A549 (cell line): Measurements from ENCODE around the gene RHOF. TPM values are rescaled to one million over a fixed set of nuclear protein-coding genes. Genes with fewer than 3 reads are reported as not detected.

ENCODE experiments used
- BHLHE40 ChIP-seq: IDR thresholded peaks from 2 replicates; pipeline ENCODE4 v1.6.1; 2012; ENCODE audit warnings: low read depth, low read length, inconsistent platforms
- CBX2 ChIP-seq: fragments of 200-600 bp; sonication (generic); IDR thresholded peaks from 2 replicates; pipeline ENCODE4 v1.6.1; 2016; ENCODE audit warnings: low read depth, mild to moderate bottlenecking, borderline replicate concordance
- CEBPB ChIP-seq, 2 experiments: fragments of >200 bp in 1 of 2; sonication (Bioruptor Twin) in 1 of 2; formaldehyde crosslinking in 1 of 2; IDR thresholded peaks; 2 replicates each; pipeline ENCODE4 v1.6.1; 2012 to 2016
- CHD2 ChIP-seq: fragments of 150-350 bp; IDR thresholded peaks from 2 replicates; pipeline ENCODE4 v1.6.1; 2014; ENCODE audit warnings: low read length; ENCODE audit not compliant: partially characterized antibody
- CHD4 ChIP-seq: fragments of 200-600 bp; sonication (generic); IDR thresholded peaks from 2 replicates; pipeline ENCODE4 v1.6.1; 2016; ENCODE audit warnings: antibody characterized with exemption, mild to moderate bottlenecking, borderline replicate concordance
- EHF ChIP-seq: fragments of 250-450 bp; sonication (Bioruptor Pico); IDR thresholded peaks from 2 replicates; pipeline ENCODE4 v1.5.0; 2020; ENCODE audit warnings: mild to moderate bottlenecking
- EP300 ChIP-seq, 2 experiments: fragments of >200 bp; sonication (Bioruptor Twin); formaldehyde crosslinking; IDR thresholded peaks; 2 replicates in 1 of 2; 3 replicates in 1 of 2; pipeline ENCODE4 v1.6.1; 2016 to 2017
- ESRRA ChIP-seq: fragments of 150-350 bp; IDR thresholded peaks from 2 replicates; pipeline ENCODE4 v1.6.1; 2014; ENCODE audit warnings: mild to moderate bottlenecking, low read length, borderline replicate concordance
- FOSL2 ChIP-seq, 2 experiments: fragments of 450-650 bp in 1 of 2; fragments of >200 bp in 1 of 2; sonication (Bioruptor Twin) in 1 of 2; formaldehyde crosslinking; IDR thresholded peaks; 2 replicates each; pipeline versions ENCODE4 v1.5.0 to v1.6.1; 2016 to 2020; ENCODE audit warnings: mild to moderate bottlenecking in 1 of 2, moderate library complexity in 1 of 2
- GATA3 ChIP-seq: IDR thresholded peaks from 2 replicates; pipeline ENCODE4 v1.6.1; 2012; ENCODE audit warnings: borderline replicate concordance
- HOXB13 ChIP-seq: fragments of 250-450 bp; sonication (Bioruptor Pico); IDR thresholded peaks from 2 replicates; pipeline ENCODE4 v1.5.0; 2020; ENCODE audit warnings: low read depth, mild to moderate bottlenecking, moderate library complexity
- HOXB5 ChIP-seq: fragments of 250-450 bp; sonication (Bioruptor Pico); IDR thresholded peaks from 2 replicates; pipeline ENCODE4 v1.5.0; 2020; ENCODE audit warnings: mild to moderate bottlenecking, moderate library complexity
- KDM1A ChIP-seq: fragments of 200-600 bp; sonication (generic); IDR thresholded peaks from 2 replicates; pipeline ENCODE4 v1.6.1; 2016; ENCODE audit warnings: low read depth, mild to moderate bottlenecking
- KDM5A ChIP-seq: fragments of 200-600 bp; sonication (generic); IDR thresholded peaks from 2 replicates; pipeline ENCODE4 v1.6.1; 2016; ENCODE audit warnings: antibody characterized with exemption, mild to moderate bottlenecking
- MAFK ChIP-seq: fragments of 450-650 bp; IDR thresholded peaks from 2 replicates; pipeline ENCODE4 v1.6.1; 2014; ENCODE audit not compliant: partially characterized antibody
- MAX ChIP-seq: IDR thresholded peaks from 2 replicates; pipeline ENCODE4 v1.6.1; 2012
- NFE2L2 ChIP-seq: fragments of 150-350 bp; conservative IDR thresholded peaks from 2 replicates; pipeline ENCODE4 v1.6.1; 2014; ENCODE audit warnings: low read length
- NPAS2 ChIP-seq: fragments of 250-450 bp; sonication (Bioruptor Pico); IDR thresholded peaks from 2 replicates; pipeline ENCODE4 v1.8.0; 2022; ENCODE audit warnings: mild to moderate bottlenecking, moderate library complexity, borderline replicate concordance
- RAD21 ChIP-seq, 2 experiments: fragments of >200 bp in 1 of 2; sonication (Bioruptor Twin) in 1 of 2; formaldehyde crosslinking in 1 of 2; IDR thresholded peaks in 1 of 2; conservative IDR thresholded peaks in 1 of 2; 2 replicates in 1 of 2; 3 replicates in 1 of 2; pipeline ENCODE4 v1.6.1; 2012 to 2018; ENCODE audit warnings: inconsistent platforms in 1 of 2
- RNF2 ChIP-seq: fragments of 200-600 bp; sonication (generic); IDR thresholded peaks from 2 replicates; pipeline ENCODE4 v1.6.1; 2016; ENCODE audit warnings: low read depth, mild to moderate bottlenecking, antibody characterized with exemption, moderate library complexity, borderline replicate concordance
- SMC3 ChIP-seq: fragments of >200 bp; sonication (Bioruptor Twin); formaldehyde crosslinking; IDR thresholded peaks from 3 replicates; pipeline ENCODE4 v1.6.1; 2018; ENCODE audit warnings: inconsistent platforms
- TFCP2L1 ChIP-seq: fragments of 250-450 bp; sonication (Bioruptor Pico); IDR thresholded peaks from 2 replicates; pipeline ENCODE4 v1.5.0; 2021; ENCODE audit warnings: mild to moderate bottlenecking
- ZC3H11A ChIP-seq: fragments of 450-650 bp; IDR thresholded peaks from 2 replicates; pipeline ENCODE4 v1.6.1; 2014; ENCODE audit warnings: antibody characterized with exemption, mild to moderate bottlenecking
- ZNF302 ChIP-seq: fragments of 250-450 bp; sonication (Bioruptor Pico); IDR thresholded peaks from 2 replicates; pipeline ENCODE4 v1.9.0; 2021; ENCODE audit warnings: inconsistent platforms, mild to moderate bottlenecking, moderate library complexity
- polyA plus RNA-seq, 4 experiments: library from polyadenylated mRNA; depleted of rRNA in 3 of 4; stranded (reverse); fragments of >200 nt; fragmentation: RNase III in 1 of 4; extraction: RNeasy Plus Mini Kit Qiagen cat#74134 plus additional on column Dnase treatment in 1 of 4; gene quantifications; 2 replicates in 3 of 4; 3 replicates in 1 of 4; pipeline ENCODE4 v1.2.3, GENCODE V29; 2011 to 2017
- TF ChIP-seq, protein P1 (sequence below): fragments of >200 bp; sonication (Bioruptor Twin); formaldehyde crosslinking; IDR thresholded peaks from 2 replicates; pipeline ENCODE4 v1.6.1; 2016
- TF ChIP-seq, protein P2 (sequence below): fragments of >200 bp; sonication (Bioruptor Twin); formaldehyde crosslinking; IDR thresholded peaks from 3 replicates; pipeline ENCODE4 v1.6.1; 2016
- TF ChIP-seq, protein P3 (sequence below): fragments of >200 bp; sonication (Bioruptor Twin); formaldehyde crosslinking; IDR thresholded peaks from 3 replicates; pipeline ENCODE4 v1.5.1; 2016
- TF ChIP-seq, protein P4 (sequence below): fragments of 450-650 bp; IDR thresholded peaks from 2 replicates; pipeline ENCODE4 v1.6.1; 2014; ENCODE audit warnings: antibody characterized with exemption
- TF ChIP-seq, protein P5 (sequence below): fragments of 200-600 bp; sonication (generic); IDR thresholded peaks from 2 replicates; pipeline ENCODE4 v1.6.1; 2016; ENCODE audit warnings: antibody characterized with exemption, mild to moderate bottlenecking, moderate library complexity
- TF ChIP-seq, protein P6 (sequence below): fragments of 150-350 bp; IDR thresholded peaks from 2 replicates; pipeline ENCODE4 v1.6.1; 2014; ENCODE audit warnings: low read depth, mild to moderate bottlenecking, low read length

Gene RHOF
- polyA plus RNA-seq, 2 of the 4 experiments (the other 2 are of a cell fraction): 47.1 to 52.3 TPM

GRCh38 chr12:121793838-121794533, 498 bp upstream of the RHOF start (continued):
- TF ChIP-seq EHF (CRISPR knock-in tag) (no peak; the same call in 1 of the 2 replicates), CBX2 (no peak), GATA3 (no peak; the same call in 1 of the 2 replicates), NFE2L2 (no peak), KDM1A (no peak), TFCP2L1 (CRISPR knock-in tag) (no peak), NPAS2 (CRISPR knock-in tag) (0 out of 2 replicates have a peak, but pooled peaks have one; percentile 25), FOSL2 (IDR thresholded peaks at IDR 0.05) (no peak), FOSL2 (CRISPR knock-in tag; IDR thresholded peaks at IDR 0.05) (peak; percentile 49; the same call in 1 of the 2 replicates), MAFK (no peak), CEBPB (IDR thresholded peaks at IDR 0.05) (no peak), BHLHE40 (peak; percentile 28; the same call in 1 of the 2 replicates), MAX (peak; percentile 98), CHD4 (peak; percentile 72; the same call in 1 of the 2 replicates), CHD2 (no peak), ESRRA (no peak), HOXB5 (peak; percentile 79; the same call in 1 of the 2 replicates), EP300 (IDR thresholded peaks at IDR 0.05) (no peak), HOXB13 (CRISPR knock-in tag) (peak; percentile 77; the same call in 1 of the 2 replicates), KDM5A (no peak), RNF2 (no peak), ZC3H11A (no peak), SMC3 (peak; percentile 98), ZNF302 (no peak), RAD21 (conservative IDR thresholded peaks at IDR 0.05 in 1 of 2, IDR thresholded peaks at IDR 0.05 in 1 of 2) (peak; percentile 94 to 98)
- TF ChIP-seq, protein P1, sequence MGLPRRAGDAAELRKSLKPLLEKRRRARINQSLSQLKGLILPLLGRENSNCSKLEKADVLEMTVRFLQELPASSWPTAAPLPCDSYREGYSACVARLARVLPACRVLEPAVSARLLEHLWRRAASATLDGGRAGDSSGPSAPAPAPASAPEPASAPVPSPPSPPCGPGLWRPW: no peak
- TF ChIP-seq, protein P2, sequence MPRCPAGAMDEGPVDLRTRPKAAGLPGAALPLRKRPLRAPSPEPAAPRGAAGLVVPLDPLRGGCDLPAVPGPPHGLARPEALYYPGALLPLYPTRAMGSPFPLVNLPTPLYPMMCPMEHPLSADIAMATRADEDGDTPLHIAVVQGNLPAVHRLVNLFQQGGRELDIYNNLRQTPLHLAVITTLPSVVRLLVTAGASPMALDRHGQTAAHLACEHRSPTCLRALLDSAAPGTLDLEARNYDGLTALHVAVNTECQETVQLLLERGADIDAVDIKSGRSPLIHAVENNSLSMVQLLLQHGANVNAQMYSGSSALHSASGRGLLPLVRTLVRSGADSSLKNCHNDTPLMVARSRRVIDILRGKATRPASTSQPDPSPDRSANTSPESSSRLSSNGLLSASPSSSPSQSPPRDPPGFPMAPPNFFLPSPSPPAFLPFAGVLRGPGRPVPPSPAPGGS: peak; percentile 6; the same call in 1 of the 3 replicates
- TF ChIP-seq, protein P3, sequence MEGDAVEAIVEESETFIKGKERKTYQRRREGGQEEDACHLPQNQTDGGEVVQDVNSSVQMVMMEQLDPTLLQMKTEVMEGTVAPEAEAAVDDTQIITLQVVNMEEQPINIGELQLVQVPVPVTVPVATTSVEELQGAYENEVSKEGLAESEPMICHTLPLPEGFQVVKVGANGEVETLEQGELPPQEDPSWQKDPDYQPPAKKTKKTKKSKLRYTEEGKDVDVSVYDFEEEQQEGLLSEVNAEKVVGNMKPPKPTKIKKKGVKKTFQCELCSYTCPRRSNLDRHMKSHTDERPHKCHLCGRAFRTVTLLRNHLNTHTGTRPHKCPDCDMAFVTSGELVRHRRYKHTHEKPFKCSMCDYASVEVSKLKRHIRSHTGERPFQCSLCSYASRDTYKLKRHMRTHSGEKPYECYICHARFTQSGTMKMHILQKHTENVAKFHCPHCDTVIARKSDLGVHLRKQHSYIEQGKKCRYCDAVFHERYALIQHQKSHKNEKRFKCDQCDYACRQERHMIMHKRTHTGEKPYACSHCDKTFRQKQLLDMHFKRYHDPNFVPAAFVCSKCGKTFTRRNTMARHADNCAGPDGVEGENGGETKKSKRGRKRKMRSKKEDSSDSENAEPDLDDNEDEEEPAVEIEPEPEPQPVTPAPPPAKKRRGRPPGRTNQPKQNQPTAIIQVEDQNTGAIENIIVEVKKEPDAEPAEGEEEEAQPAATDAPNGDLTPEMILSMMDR: peak; percentile 100
- TF ChIP-seq, protein P4, sequence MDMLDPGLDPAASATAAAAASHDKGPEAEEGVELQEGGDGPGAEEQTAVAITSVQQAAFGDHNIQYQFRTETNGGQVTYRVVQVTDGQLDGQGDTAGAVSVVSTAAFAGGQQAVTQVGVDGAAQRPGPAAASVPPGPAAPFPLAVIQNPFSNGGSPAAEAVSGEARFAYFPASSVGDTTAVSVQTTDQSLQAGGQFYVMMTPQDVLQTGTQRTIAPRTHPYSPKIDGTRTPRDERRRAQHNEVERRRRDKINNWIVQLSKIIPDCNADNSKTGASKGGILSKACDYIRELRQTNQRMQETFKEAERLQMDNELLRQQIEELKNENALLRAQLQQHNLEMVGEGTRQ: no peak
- TF ChIP-seq, protein P5, sequence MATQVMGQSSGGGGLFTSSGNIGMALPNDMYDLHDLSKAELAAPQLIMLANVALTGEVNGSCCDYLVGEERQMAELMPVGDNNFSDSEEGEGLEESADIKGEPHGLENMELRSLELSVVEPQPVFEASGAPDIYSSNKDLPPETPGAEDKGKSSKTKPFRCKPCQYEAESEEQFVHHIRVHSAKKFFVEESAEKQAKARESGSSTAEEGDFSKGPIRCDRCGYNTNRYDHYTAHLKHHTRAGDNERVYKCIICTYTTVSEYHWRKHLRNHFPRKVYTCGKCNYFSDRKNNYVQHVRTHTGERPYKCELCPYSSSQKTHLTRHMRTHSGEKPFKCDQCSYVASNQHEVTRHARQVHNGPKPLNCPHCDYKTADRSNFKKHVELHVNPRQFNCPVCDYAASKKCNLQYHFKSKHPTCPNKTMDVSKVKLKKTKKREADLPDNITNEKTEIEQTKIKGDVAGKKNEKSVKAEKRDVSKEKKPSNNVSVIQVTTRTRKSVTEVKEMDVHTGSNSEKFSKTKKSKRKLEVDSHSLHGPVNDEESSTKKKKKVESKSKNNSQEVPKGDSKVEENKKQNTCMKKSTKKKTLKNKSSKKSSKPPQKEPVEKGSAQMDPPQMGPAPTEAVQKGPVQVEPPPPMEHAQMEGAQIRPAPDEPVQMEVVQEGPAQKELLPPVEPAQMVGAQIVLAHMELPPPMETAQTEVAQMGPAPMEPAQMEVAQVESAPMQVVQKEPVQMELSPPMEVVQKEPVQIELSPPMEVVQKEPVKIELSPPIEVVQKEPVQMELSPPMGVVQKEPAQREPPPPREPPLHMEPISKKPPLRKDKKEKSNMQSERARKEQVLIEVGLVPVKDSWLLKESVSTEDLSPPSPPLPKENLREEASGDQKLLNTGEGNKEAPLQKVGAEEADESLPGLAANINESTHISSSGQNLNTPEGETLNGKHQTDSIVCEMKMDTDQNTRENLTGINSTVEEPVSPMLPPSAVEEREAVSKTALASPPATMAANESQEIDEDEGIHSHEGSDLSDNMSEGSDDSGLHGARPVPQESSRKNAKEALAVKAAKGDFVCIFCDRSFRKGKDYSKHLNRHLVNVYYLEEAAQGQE: no peak
- TF ChIP-seq, protein P6, sequence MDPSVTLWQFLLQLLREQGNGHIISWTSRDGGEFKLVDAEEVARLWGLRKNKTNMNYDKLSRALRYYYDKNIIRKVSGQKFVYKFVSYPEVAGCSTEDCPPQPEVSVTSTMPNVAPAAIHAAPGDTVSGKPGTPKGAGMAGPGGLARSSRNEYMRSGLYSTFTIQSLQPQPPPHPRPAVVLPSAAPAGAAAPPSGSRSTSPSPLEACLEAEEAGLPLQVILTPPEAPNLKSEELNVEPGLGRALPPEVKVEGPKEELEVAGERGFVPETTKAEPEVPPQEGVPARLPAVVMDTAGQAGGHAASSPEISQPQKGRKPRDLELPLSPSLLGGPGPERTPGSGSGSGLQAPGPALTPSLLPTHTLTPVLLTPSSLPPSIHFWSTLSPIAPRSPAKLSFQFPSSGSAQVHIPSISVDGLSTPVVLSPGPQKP: 0 out of 2 replicates have a peak, but pooled peaks have one; percentile 0
